H1 (cell line): ENCODE results near the gene CDH12. TPM values are rescaled to one million over a fixed set of nuclear protein-coding genes. Genes with fewer than 3 reads are reported as not detected.

Source experiments
- CTCF ChIA-PET: fragments of 300-600 bp; sonication (Branson Sonifier 250); formaldehyde crosslinking; loops from one replicate; lab custom pipeline; 2021; ENCODE audit not compliant: partially characterized antibody; lab: Charles Lee
- POLR2A ChIA-PET: fragments of 300-600 bp; sonication (Branson Sonifier 250); formaldehyde crosslinking; loops from one replicate; lab custom pipeline; 2021; ENCODE audit warnings: inconsistent platforms; ENCODE audit not compliant: partially characterized antibody; lab: Charles Lee
- DNase-seq, 2 experiments: peaks; one replicate each; pipeline versions ENCODE4 v3.0.0 to v3.0.0-alpha.2; 2010 to 2022; ENCODE audit warnings: low spot score in 2 of 2, low read depth in 1 of 2, mixed read lengths in 1 of 2
- FAIRE-seq: peaks from 2 replicates; lab custom pipeline; 2011; peaks lifted over from hg19 to GRCh38; lab: Jason Lieb, UNC
- H2AFZ ChIP-seq: 2 replicates; pipeline ENCODE4 v1.8.1; 2012; ENCODE audit warnings: low read length, inconsistent platforms
- H2AK5ac ChIP-seq: 2 replicates; pipeline ENCODE4 v1.6.1; 2013; ENCODE audit warnings: low read depth, low read length
- H2BK120ac ChIP-seq: replicated peaks from 2 replicates; pipeline ENCODE3; 2013; ENCODE audit warnings: low read depth, low read length, inconsistent platforms
- H2BK12ac ChIP-seq: 2 replicates; pipeline ENCODE4 v1.6.1; 2013; ENCODE audit warnings: low read depth, low read length
- H2BK15ac ChIP-seq: 2 replicates; pipeline ENCODE4 v1.6.1; 2013; ENCODE audit warnings: low read length
- H2BK20ac ChIP-seq: 2 replicates; pipeline ENCODE4 v1.6.1; 2013; ENCODE audit warnings: low read length
- H2BK5ac ChIP-seq: 2 replicates; pipeline ENCODE4 v1.6.1; 2013; ENCODE audit warnings: low read depth, low read length
- H3K14ac ChIP-seq: 2 replicates; pipeline ENCODE4 v1.6.1; 2013; ENCODE audit warnings: inconsistent platforms; ENCODE audit not compliant: insufficient read length
- H3K18ac ChIP-seq: 2 replicates; pipeline ENCODE4 v1.6.1; 2013; ENCODE audit warnings: low read length; ENCODE audit errors: extremely low read depth
- H3K23ac ChIP-seq: 2 replicates; pipeline ENCODE4 v1.6.1; 2013; ENCODE audit warnings: inconsistent platforms; ENCODE audit not compliant: insufficient read length
- H3K23me2 ChIP-seq: 2 replicates; pipeline ENCODE4 v1.6.1; 2013; ENCODE audit warnings: low read depth, low read length
- H3K27ac ChIP-seq: 2 replicates; pipeline ENCODE4 v1.6.1; 2011; ENCODE audit warnings: low read depth, low read length, inconsistent platforms
- H3K27me3 ChIP-seq, 4 experiments: replicated peaks in 1 of 4; 1 replicate in 1 of 4; 2 replicates in 3 of 4; pipeline versions ENCODE4 v1.6.1 to v1.8.1; 2011 to 2013; ENCODE audit warnings: low read length in 3 of 4, mild to moderate bottlenecking in 3 of 4, inconsistent platforms in 2 of 4, mixed read lengths in 2 of 4, moderate library complexity in 1 of 4; ENCODE audit not compliant: control insufficient read depth in 3 of 4, insufficient read depth in 3 of 4; ENCODE audit errors: extremely low read depth in 1 of 4
- H3K36me3 ChIP-seq, 4 experiments: 2 replicates each; pipeline versions ENCODE4 v1.6.1 to v1.8.1; 2011 to 2013; ENCODE audit warnings: mild to moderate bottlenecking in 4 of 4, low read length in 3 of 4, moderate library complexity in 2 of 4, control low read depth in 1 of 4, inconsistent platforms in 1 of 4; ENCODE audit not compliant: insufficient read depth in 4 of 4, control insufficient read depth in 2 of 4
- H3K4ac ChIP-seq: replicated peaks from 2 replicates; pipeline ENCODE3; 2013; ENCODE audit warnings: low read length, low read depth, mixed read lengths, inconsistent platforms; ENCODE audit not compliant: insufficient read length
- H3K4me1 ChIP-seq, 4 experiments: replicated peaks in 1 of 4; 1 replicate in 1 of 4; 2 replicates in 3 of 4; pipeline versions ENCODE4 v1.6.1 to v1.8.1; 2011 to 2013; ENCODE audit warnings: low read length in 3 of 4, inconsistent platforms in 2 of 4, mixed read lengths in 1 of 4; ENCODE audit not compliant: insufficient read depth in 4 of 4, control insufficient read depth in 3 of 4
- H3K4me2 ChIP-seq, 2 experiments: 2 replicates each; pipeline versions ENCODE4 v1.6.1 to v1.8.1; 2011 to 2013; ENCODE audit warnings: low read depth in 2 of 2, low read length in 2 of 2, control low read depth in 1 of 2, inconsistent platforms in 1 of 2, mild to moderate bottlenecking in 1 of 2; ENCODE audit not compliant: insufficient read depth in 1 of 2
- H3K4me3 ChIP-seq, 4 experiments: fragments of 200-600, 300-600 bp in 1 of 4; sonication (generic), shearing (Covaris generic), sonication (Bioruptor Twin) in 1 of 4; 2 replicates each; pipeline versions ENCODE4 v1.5.1 to v1.8.1; 2011 to 2016; ENCODE audit warnings: low read length in 4 of 4, low read depth in 3 of 4, control low read depth in 2 of 4, inconsistent platforms in 2 of 4, mild to moderate bottlenecking in 2 of 4, mixed read lengths in 1 of 4, moderate library complexity in 1 of 4; ENCODE audit not compliant: insufficient read depth in 2 of 4; ENCODE audit errors: extremely low read depth in 1 of 4
- H3K56ac ChIP-seq: replicated peaks from 2 replicates; pipeline ENCODE3; 2013; ENCODE audit warnings: low read depth, mild to moderate bottlenecking, mixed read lengths, low read length, inconsistent platforms; ENCODE audit not compliant: insufficient read length
- H3K79me1 ChIP-seq: 2 replicates; pipeline ENCODE4 v1.6.1; 2013; ENCODE audit warnings: low read depth, low read length, control low read depth
- H3K79me2 ChIP-seq, 2 experiments: 2 replicates each; pipeline versions ENCODE4 v1.6.1 to v1.8.1; 2012 to 2013; ENCODE audit warnings: low read length in 2 of 2, mild to moderate bottlenecking in 2 of 2, inconsistent platforms in 1 of 2; ENCODE audit not compliant: insufficient read depth in 2 of 2, control insufficient read depth in 1 of 2
- H3K9ac ChIP-seq, 4 experiments: replicated peaks in 1 of 4; 1 replicate in 1 of 4; 2 replicates in 3 of 4; pipeline versions ENCODE4 v1.6.1 to v1.8.1; 2011 to 2013; ENCODE audit warnings: low read depth in 3 of 4, low read length in 3 of 4, control low read depth in 2 of 4, mild to moderate bottlenecking in 2 of 4, moderate library complexity in 2 of 4, inconsistent platforms in 1 of 4; ENCODE audit errors: extremely low read depth in 1 of 4
- H3K9me3 ChIP-seq, 2 experiments: 2 replicates each; pipeline versions ENCODE4 v1.6.1 to v1.8.1; 2012 to 2013; ENCODE audit warnings: mild to moderate bottlenecking in 2 of 2, moderate library complexity in 2 of 2, control low read depth in 1 of 2, inconsistent platforms in 1 of 2, low read depth in 1 of 2, low read length in 1 of 2, mixed read lengths in 1 of 2; ENCODE audit not compliant: insufficient read depth in 2 of 2
- H4K20me1 ChIP-seq, 2 experiments: replicated peaks in 1 of 2; 2 replicates each; pipeline versions ENCODE3 to v1.8.1; 2011 to 2013; ENCODE audit warnings: inconsistent platforms in 2 of 2, low read length in 2 of 2, mild to moderate bottlenecking in 1 of 2; ENCODE audit not compliant: insufficient read depth in 2 of 2, control insufficient read depth in 1 of 2
- H4K5ac ChIP-seq: 2 replicates; pipeline ENCODE4 v1.6.1; 2013; ENCODE audit warnings: low read length, low read depth, mixed read lengths, inconsistent platforms; ENCODE audit not compliant: insufficient read length
- H4K8ac ChIP-seq: 2 replicates; pipeline ENCODE4 v1.8.0; 2013; ENCODE audit warnings: mild to moderate bottlenecking, moderate library complexity, low read length, inconsistent platforms; ENCODE audit not compliant: insufficient read depth; ENCODE audit errors: extremely low read depth
- H4K91ac ChIP-seq: replicated peaks from 2 replicates; pipeline ENCODE3; 2013; ENCODE audit warnings: low read length, mixed read lengths, inconsistent platforms; ENCODE audit not compliant: insufficient read length
- SIRT6 ChIP-seq: IDR thresholded peaks from one replicate; pipeline ENCODE4 v1.7.1; 2012; ENCODE audit warnings: low read length, inconsistent platforms
- WGBS, 2 experiments: shearing (Covaris generic) in 1 of 2; methylation state at CpG; one replicate each; pipeline versions ENCODE4 v1.1.6 to v1.1.7; 2013 to 2015; ENCODE audit warnings: low lambda C conversion rate in 2 of 2, mixed read lengths in 2 of 2, inconsistent platforms in 1 of 2, low coverage in 1 of 2, missing lambda C conversion rate in 1 of 2; ENCODE audit not compliant: insufficient replicate concordance in 2 of 2, insufficient coverage in 1 of 2, insufficient read length in 1 of 2; ENCODE audit errors: extremely low coverage in 1 of 2, missing lambda C conversion rate in 1 of 2; 5-methylcytosine and 5-hydroxymethylcytosine counted together
- polyA plus RNA-seq, 7 experiments: library from polyadenylated mRNA; depleted of rRNA in 3 of 7; stranded (reverse) in 5 of 7; unstranded in 2 of 7; fragments of >200 nt in 5 of 7; fragments of 200-250 nt in 2 of 7; gene quantifications; 1 replicate in 5 of 7; 2 replicates in 1 of 7; 4 replicates in 1 of 7; pipeline versions ENCODE4 v1.2.1 to v1.2.3, GENCODE V29; 2011 to 2013; ENCODE audit warnings: missing spikeins in 2 of 7, mixed read lengths in 2 of 7
- total RNA-seq: library from RNA; stranded (reverse); fragmentation: NEBNext Ultra II Directional; extraction: Animal tissue kit (Norgen Biotek cat#: 25700); gene quantifications from 2 replicates; pipeline ENCODE4 v1.2.1, GENCODE V29; 2021

Gene CDH12
- total and polyA plus RNA-seq, 2 of the 8 experiments (the other 6 are each of a cell fraction or from before 2014, with no cell fraction given): 0.03 TPM; not detected in 1

DNA sequence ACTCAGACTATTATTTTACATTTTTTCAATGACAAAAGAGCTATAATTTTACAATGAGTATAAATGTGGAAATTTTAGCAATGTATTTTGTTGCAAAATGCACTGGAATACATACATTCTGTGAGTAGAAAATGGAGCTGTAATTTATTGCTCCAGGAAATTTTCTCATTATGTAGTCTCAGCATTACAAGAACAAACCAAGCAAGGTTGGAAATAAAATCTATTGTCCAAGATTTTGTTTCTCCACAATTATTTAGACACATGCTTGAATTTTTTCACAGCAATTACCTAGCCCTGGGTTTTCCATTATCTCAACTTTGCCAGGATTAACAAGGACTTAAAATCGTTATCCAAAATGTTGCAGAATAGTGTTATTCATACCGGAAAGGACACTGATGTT lies 820.1 kb downstream of the CDH12 start:
- WGBS, 2 experiments: 96% methylated on average over 2 of the region's 2 CpGs; no CpG with 5 or more reads in 1 of the 2 experiments
- Histone ChIP-seq H4K8ac (no peak overlapping the region), H3K4ac (no peak overlapping the region), H3K56ac (no peak overlapping the region), H2AFZ (no peak overlapping the region), H3K27ac (no peak overlapping the region), H3K36me3 (no peaks in the 10 kb centered on the region), H3K18ac (no peak overlapping the region), H3K4me3 (no peak overlapping the region), H2BK15ac (no peak overlapping the region), H2BK5ac (no peak overlapping the region), H4K5ac (no peak overlapping the region), H4K20me1 (no peaks in the 10 kb centered on the region), H2BK120ac (no peak overlapping the region), H3K23me2 (no peaks in the 10 kb centered on the region), H3K4me2 (no peak overlapping the region), H2AK5ac (no peak overlapping the region), H3K27me3 (no peaks in the 10 kb centered on the region), H3K14ac (no peak overlapping the region), H4K91ac (no peak overlapping the region), H2BK12ac (no peak overlapping the region), H3K4me1 (no peaks in the 10 kb centered on the region), H3K23ac (no peak overlapping the region), H3K79me2 (no peaks in the 10 kb centered on the region), H3K9me3 (no peaks in the 10 kb centered on the region), H3K9ac (no peak overlapping the region), H3K79me1 (no peaks in the 10 kb centered on the region), H2BK20ac (no peak overlapping the region)
- TF ChIP-seq SIRT6: no peak
- FAIRE-seq: no peak
- no peak for DNase-seq
- CTCF ChIA-PET: no interaction called here
- POLR2A ChIA-PET: no interaction called here
